HepG2 (cell line): Measurements from ENCODE around the gene SPOP. TPM values are rescaled to one million over a fixed set of nuclear protein-coding genes. Genes with fewer than 3 reads are reported as not detected.

Experiments used
- ADNP ChIP-seq: sonication (generic); formaldehyde crosslinking; IDR thresholded peaks from 2 replicates; pipeline ENCODE4 v1.4.0; 2020; ENCODE audit warnings: missing genetic modification reagents
- CHD2 ChIP-seq: IDR thresholded peaks from 2 replicates; pipeline ENCODE4 v1.6.1; 2011; ENCODE audit warnings: low read depth, low read length, improper control_type of control experiment
- DNMT1 ChIP-seq: sonication (generic); formaldehyde crosslinking; IDR thresholded peaks from 2 replicates; pipeline ENCODE4 v1.5.1; 2020; ENCODE audit warnings: mild to moderate bottlenecking, missing genetic modification reagents
- ETV6 ChIP-seq: sonication (generic); formaldehyde crosslinking; conservative IDR thresholded peaks from 2 replicates; pipeline ENCODE4 v1.4.0; 2020; ENCODE audit warnings: missing genetic modification reagents
- FOXM1 ChIP-seq: sonication (generic); formaldehyde crosslinking; IDR thresholded peaks from 2 replicates; pipeline ENCODE4 v1.5.0; 2020; ENCODE audit warnings: missing genetic modification reagents
- GATAD1 ChIP-seq: IDR thresholded peaks from 2 replicates; pipeline ENCODE4 v1.6.1; 2016; ENCODE audit warnings: missing genetic modification reagents, missing compliant biosample characterization
- KDM5B ChIP-seq: sonication (generic); formaldehyde crosslinking; IDR thresholded peaks from 2 replicates; pipeline ENCODE4 v1.4.0; 2020; ENCODE audit warnings: missing genetic modification reagents, mild to moderate bottlenecking, borderline replicate concordance
- MEIS1 ChIP-seq: sonication (generic); formaldehyde crosslinking; IDR thresholded peaks from 2 replicates; pipeline ENCODE4 v1.9.0; 2021; ENCODE audit warnings: mild to moderate bottlenecking, missing genetic modification reagents, moderate library complexity, borderline replicate concordance
- MNT ChIP-seq: fragments of 450-650 bp; IDR thresholded peaks from 2 replicates; pipeline ENCODE4 v1.6.1; 2016
- NFKB2 ChIP-seq: sonication (generic); formaldehyde crosslinking; IDR thresholded peaks from 2 replicates; pipeline ENCODE4 v1.4.0; 2020; ENCODE audit warnings: missing genetic modification reagents, borderline replicate concordance
- PLRG1 ChIP-seq: fragments of 450-650 bp; conservative IDR thresholded peaks from 2 replicates; pipeline ENCODE4 v1.6.1; 2016
- RARG ChIP-seq: sonication (generic); formaldehyde crosslinking; IDR thresholded peaks from 2 replicates; pipeline ENCODE4 v1.4.0; 2020; ENCODE audit warnings: low read depth, mild to moderate bottlenecking, missing genetic modification reagents
- SIN3A ChIP-seq: IDR thresholded peaks from 2 replicates; pipeline ENCODE4 v1.6.1; 2011; ENCODE audit warnings: low read depth, mild to moderate bottlenecking, control low read depth, low read length, borderline replicate concordance
- ZNF501 ChIP-seq: sonication (generic); formaldehyde crosslinking; IDR thresholded peaks from 2 replicates; pipeline ENCODE4 v1.5.1; 2020; ENCODE audit warnings: mild to moderate bottlenecking, moderate library complexity, missing genetic modification reagents
- ZNF562 ChIP-seq: sonication (generic); formaldehyde crosslinking; IDR thresholded peaks from 2 replicates; pipeline ENCODE4 v1.8.0; 2022; ENCODE audit warnings: missing genetic modification reagents, borderline replicate concordance
- ZSCAN31 ChIP-seq: sonication (generic); formaldehyde crosslinking; IDR thresholded peaks from 2 replicates; pipeline ENCODE4 v1.5.0; 2020; ENCODE audit warnings: low read depth, mild to moderate bottlenecking, missing genetic modification reagents
- polyA plus RNA-seq, 8 experiments: library from polyadenylated mRNA; depleted of rRNA in 3 of 8; stranded (reverse) in 7 of 8; unstranded in 1 of 8; fragments of >200 nt; fragmentation: Illumina TruSeq in 4 of 8; extraction: Trizol in 4 of 8; gene quantifications; 2 replicates each; pipeline versions ENCODE4 v1.2.1 to v1.2.3, GENCODE V29; 2011 to 2016; ENCODE audit warnings: low read depth in 4 of 8, missing spikeins in 1 of 8, mixed read lengths in 1 of 8; ENCODE audit not compliant: insufficient read depth in 1 of 8
- total RNA-seq, 5 experiments: library from RNA; depleted of rRNA; stranded (reverse); fragments of >200 nt; fragmentation: Illumina TruSeq; extraction: Trizol; gene quantifications; 2 replicates each; pipeline ENCODE4 v1.2.3, GENCODE V29; 2016; ENCODE audit warnings: low read depth in 1 of 5
- TF ChIP-seq, protein P1 (sequence below): sonication (generic); formaldehyde crosslinking; IDR thresholded peaks from 2 replicates; pipeline ENCODE4 v1.5.1; 2020; ENCODE audit warnings: missing genetic modification reagents, mild to moderate bottlenecking, borderline replicate concordance
- TF ChIP-seq, protein P2 (sequence below): sonication (generic); formaldehyde crosslinking; conservative IDR thresholded peaks from 2 replicates; pipeline ENCODE4 v1.8.0; 2022; ENCODE audit warnings: mild to moderate bottlenecking, moderate library complexity, missing genetic modification reagents
- TF ChIP-seq, protein P3 (sequence below): sonication (generic); formaldehyde crosslinking; IDR thresholded peaks from 2 replicates; pipeline ENCODE4 v1.4.0; 2020; ENCODE audit warnings: mild to moderate bottlenecking, missing genetic modification reagents
- TF ChIP-seq, protein P4 (sequence below): sonication (generic); formaldehyde crosslinking; IDR thresholded peaks from 2 replicates; pipeline ENCODE4 v1.5.0; 2020; ENCODE audit warnings: mild to moderate bottlenecking, missing genetic modification reagents

SPOP gene
- total and polyA plus RNA-seq, 2 of the 13 experiments (the other 11 are each of a cell fraction or from before 2014, with no cell fraction given), result 52.8 to 60.8 TPM

DNA sequence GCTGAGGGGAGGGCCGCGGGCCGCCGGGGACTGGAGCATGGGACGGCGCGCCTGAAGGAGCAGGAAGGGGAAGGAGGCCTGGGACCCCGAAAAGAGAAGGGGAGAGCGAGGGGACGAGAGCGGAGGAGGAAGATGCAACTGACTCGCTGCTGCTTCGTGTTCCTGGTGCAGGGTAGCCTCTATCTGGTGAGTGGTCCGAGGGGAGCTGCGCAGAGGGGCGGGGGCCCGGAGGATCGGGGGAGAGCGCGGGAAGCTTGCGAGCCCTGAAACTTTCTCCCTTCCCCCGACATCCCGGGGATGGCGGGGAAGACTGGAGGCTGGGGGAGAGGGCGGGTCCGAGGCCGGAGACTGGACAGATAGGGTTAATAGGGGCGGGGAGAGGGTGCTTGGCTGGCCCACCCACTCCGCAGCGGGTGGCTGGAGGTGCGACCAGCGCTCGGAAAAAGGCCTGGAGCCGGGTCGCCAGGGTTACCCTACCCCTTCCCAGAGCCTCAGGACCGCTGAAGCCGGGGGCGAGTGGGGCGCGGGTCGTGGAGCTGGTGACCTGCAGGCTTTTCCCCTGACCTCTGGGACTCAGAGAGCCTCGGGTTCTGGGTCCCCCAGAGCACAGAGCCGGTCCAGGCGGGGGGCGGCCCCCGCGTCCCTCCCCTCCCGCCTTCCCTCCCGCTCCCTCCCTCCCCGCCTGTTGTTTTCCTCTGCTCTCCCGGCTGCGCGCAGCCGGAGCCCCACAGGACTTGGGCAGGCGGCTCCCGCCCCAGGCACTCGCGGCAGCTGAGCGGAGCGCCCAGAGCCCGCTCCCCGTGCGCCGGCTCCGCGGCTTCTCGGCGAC, 101.6 kb downstream of the SPOP start (continued):
- TF ChIP-seq, protein P1, sequence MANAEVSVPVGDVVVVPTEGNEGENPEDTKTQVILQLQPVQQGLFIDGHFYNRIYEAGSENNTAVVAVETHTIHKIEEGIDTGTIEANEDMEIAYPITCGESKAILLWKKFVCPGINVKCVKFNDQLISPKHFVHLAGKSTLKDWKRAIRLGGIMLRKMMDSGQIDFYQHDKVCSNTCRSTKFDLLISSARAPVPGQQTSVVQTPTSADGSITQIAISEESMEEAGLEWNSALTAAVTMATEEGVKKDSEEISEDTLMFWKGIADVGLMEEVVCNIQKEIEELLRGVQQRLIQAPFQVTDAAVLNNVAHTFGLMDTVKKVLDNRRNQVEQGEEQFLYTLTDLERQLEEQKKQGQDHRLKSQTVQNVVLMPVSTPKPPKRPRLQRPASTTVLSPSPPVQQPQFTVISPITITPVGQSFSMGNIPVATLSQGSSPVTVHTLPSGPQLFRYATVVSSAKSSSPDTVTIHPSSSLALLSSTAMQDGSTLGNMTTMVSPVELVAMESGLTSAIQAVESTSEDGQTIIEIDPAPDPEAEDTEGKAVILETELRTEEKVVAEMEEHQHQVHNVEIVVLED, result no peak
- TF ChIP-seq ETV6 (CRISPR knock-in tag), result 0 out of 2 replicates have a peak, but pooled peaks have one; percentile 52
- no peak for TF ChIP-seq ZNF562 (CRISPR knock-in tag)
- peak; percentile 27; the same call in 1 of the 2 replicates for TF ChIP-seq ZSCAN31 (CRISPR knock-in tag)
- 0 out of 2 replicates have a peak, but pooled peaks have one; percentile 13 for TF ChIP-seq DNMT1
- 0 out of 2 replicates have a peak, but pooled peaks have one; percentile 59 for TF ChIP-seq KDM5B
- 0 out of 2 replicates have a peak, but pooled peaks have one; percentile 46 for TF ChIP-seq NFKB2
- TF ChIP-seq SIN3A, result no peak; the same call in 1 of the 2 replicates
- TF ChIP-seq MEIS1 (CRISPR knock-in tag), result 0 out of 2 replicates have a peak, but pooled peaks have one; percentile 14
- no peak for TF ChIP-seq GATAD1 (CRISPR knock-in tag)
- TF ChIP-seq, protein P2, sequence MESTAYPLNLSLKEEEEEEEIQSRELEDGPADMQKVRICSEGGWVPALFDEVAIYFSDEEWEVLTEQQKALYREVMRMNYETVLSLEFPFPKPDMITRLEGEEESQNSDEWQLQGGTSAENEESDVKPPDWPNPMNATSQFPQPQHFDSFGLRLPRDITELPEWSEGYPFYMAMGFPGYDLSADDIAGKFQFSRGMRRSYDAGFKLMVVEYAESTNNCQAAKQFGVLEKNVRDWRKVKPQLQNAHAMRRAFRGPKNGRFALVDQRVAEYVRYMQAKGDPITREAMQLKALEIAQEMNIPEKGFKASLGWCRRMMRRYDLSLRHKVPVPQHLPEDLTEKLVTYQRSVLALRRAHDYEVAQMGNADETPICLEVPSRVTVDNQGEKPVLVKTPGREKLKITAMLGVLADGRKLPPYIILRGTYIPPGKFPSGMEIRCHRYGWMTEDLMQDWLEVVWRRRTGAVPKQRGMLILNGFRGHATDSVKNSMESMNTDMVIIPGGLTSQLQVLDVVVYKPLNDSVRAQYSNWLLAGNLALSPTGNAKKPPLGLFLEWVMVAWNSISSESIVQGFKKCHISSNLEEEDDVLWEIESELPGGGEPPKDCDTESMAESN (CRISPR knock-in tag), result 0 out of 2 replicates have a peak, but pooled peaks have one; percentile 22
- TF ChIP-seq, protein P3, sequence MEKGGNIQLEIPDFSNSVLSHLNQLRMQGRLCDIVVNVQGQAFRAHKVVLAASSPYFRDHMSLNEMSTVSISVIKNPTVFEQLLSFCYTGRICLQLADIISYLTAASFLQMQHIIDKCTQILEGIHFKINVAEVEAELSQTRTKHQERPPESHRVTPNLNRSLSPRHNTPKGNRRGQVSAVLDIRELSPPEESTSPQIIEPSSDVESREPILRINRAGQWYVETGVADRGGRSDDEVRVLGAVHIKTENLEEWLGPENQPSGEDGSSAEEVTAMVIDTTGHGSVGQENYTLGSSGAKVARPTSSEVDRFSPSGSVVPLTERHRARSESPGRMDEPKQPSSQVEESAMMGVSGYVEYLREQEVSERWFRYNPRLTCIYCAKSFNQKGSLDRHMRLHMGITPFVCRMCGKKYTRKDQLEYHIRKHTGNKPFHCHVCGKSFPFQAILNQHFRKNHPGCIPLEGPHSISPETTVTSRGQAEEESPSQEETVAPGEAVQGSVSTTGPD, result no peak
- TF ChIP-seq CHD2, result no peak
- TF ChIP-seq FOXM1 (CRISPR knock-in tag), result no peak
- no peak for TF ChIP-seq PLRG1
- TF ChIP-seq MNT, result no peak
- TF ChIP-seq, protein P4, sequence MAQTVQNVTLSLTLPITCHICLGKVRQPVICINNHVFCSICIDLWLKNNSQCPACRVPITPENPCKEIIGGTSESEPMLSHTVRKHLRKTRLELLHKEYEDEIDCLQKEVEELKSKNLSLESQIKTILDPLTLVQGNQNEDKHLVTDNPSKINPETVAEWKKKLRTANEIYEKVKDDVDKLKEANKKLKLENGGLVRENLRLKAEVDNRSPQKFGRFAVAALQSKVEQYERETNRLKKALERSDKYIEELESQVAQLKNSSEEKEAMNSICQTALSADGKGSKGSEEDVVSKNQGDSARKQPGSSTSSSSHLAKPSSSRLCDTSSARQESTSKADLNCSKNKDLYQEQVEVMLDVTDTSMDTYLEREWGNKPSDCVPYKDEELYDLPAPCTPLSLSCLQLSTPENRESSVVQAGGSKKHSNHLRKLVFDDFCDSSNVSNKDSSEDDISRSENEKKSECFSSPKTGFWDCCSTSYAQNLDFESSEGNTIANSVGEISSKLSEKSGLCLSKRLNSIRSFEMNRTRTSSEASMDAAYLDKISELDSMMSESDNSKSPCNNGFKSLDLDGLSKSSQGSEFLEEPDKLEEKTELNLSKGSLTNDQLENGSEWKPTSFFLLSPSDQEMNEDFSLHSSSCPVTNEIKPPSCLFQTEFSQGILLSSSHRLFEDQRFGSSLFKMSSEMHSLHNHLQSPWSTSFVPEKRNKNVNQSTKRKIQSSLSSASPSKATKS (CRISPR knock-in tag), result no peak
- TF ChIP-seq RARG, result no peak
- no peak for TF ChIP-seq ZNF501 (CRISPR knock-in tag)
- TF ChIP-seq ADNP (CRISPR knock-in tag), result no peak
